GM19351 (cell line): ENCODE results near the gene NR2F2.

Source experiments
- ATAC-seq: cut with Tn5 transposase; IDR thresholded peaks from one replicate; pipeline ENCODE4 v1.9.1; 2021; ENCODE audit warnings: mild to moderate bottlenecking, moderate library complexity; ENCODE audit not compliant: unreplicated experiment

Gene NR2F2

DNA sequence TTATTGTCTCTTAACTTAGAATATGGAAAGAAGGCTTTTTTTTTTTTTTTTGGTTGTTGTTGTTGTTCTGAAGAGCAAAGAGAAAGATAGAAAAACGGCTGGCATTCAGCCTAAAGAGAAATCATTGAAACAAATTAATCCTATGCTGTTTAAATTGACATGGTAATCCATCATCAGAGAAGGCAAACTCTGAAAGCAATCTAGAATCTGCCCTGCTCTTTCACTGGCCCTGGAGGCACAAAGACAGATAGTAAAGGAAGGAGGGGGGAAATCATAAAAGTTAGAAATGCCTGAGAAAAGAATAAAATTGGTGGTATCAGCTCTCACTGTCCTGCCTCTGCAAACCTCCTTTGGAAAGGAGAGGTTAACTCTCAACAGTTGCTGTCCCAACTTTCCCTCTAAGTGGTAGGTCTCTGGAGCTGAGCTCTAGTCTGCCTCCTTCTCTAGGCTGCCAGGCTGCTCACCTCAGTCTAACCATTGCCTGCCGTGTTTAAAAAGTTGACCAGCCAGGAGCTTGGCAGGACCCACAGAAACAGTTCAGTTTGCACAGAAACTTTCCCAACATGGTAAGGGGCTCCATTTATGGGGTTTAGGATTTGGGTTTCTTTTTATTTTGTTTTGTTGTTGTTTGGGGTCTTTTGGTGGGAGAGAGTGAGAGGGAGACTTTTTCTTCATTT lies 13.4 kb upstream of the NR2F2 start:
- ATAC-seq, result no peak

DNA sequence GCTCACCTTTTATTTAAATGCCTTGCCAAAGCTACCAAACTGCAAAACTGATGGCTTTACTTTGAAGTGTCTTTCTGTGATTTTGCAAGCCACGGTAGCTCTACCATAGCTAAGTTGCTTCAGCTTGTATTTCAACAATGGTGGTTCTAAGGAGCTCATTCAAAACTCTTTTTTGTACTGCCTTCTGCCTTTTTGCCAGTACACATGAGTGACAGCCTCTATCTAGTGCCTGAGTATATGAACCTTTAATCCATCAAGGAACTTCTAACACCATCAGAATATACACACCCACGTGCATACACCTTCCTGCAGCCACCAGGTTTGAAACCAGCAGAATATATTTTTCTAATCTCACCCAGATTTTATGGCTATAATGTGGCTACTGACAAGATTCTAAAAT lies 10.4 kb upstream of the NR2F2 start:
- no peak for ATAC-seq

DNA sequence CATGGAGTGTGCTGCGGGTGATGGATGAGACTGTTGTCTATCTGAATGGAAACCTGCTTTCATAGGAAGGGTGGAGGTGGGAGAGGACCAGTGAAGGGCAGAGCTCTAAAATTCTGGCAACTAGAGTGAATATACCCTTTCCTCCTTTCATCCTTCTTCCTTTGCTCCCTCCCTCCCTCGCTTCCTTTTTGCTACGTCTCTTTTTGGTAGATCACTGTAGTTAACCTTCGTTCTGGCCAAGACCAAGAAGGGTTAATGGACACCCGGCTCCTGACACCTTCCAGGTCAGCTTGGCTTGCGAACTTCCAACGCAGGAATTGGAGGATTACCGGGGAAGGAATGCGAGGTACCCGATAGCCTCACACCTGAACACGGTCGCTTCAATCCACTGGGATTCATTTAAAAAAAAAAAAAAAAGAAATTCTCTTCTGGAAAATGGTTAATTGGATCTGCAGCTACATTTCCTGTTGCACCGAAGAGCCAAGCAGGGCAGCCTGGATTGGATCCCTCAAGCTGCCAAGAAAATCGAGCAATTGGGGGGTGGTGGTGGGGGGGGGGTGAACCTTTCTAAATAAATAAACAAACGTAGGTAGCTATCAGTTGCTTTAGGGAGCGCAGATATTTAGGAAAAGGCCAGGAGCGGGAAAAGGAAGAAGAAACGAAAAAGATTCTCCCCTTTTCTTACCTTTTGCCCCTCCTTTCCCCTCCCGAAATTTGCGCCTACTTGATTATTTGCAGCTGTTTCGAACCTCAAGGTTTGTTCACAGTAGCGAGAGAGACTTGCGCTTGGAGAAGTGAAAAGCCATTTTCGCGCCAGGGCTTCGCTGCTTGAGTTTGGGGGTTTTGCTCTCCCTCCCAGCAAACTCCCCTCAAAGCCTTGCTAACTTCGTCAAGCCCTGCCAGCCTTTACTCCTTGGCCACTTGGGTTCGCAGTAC lies 9.5 kb upstream of the NR2F2 start:
- no peak for ATAC-seq

DNA sequence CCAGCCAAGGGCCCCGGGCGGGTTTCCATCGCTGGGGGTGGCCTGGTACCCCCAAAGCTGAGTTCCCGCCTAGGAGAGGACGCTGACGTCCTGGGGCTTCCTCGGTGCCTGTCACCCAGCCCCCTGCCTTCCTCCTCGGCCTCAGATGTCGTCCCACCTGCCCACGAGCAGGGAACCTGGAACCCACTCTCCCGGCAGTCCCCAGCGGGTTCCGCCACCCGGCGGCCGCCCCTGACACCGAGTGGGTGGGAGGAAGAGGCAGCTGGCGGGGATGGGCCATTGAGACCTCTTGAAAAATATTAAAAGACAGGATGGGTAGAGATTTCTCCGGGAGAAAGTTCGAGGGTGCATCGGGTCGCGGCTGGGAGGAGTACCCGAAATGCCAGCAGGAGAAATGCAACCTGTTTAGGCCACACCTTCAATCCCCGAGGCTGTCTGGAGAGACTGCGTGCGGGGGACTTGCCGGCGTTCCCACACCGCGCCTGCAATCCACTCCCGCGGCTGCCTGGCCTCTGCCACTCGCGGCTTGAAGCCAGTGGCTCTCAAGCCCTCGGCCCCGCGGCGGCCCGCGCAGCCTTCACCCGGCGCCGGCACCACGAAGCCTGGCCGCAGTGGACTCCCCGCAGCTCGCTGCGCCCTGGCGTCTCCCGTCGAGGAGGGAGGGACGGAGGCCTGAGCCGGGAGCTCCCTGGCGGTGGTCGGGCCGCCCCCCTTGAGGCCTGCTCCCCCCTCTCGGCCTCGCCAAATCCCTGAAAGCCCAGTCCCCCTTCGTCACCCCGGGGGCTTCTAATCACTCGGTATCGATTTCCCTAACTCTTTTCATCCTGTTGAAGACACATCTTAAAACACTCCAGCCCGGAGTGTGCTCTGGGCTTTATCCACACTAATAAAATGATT lies 8.6 kb upstream of the NR2F2 start:
- no peak for ATAC-seq

DNA sequence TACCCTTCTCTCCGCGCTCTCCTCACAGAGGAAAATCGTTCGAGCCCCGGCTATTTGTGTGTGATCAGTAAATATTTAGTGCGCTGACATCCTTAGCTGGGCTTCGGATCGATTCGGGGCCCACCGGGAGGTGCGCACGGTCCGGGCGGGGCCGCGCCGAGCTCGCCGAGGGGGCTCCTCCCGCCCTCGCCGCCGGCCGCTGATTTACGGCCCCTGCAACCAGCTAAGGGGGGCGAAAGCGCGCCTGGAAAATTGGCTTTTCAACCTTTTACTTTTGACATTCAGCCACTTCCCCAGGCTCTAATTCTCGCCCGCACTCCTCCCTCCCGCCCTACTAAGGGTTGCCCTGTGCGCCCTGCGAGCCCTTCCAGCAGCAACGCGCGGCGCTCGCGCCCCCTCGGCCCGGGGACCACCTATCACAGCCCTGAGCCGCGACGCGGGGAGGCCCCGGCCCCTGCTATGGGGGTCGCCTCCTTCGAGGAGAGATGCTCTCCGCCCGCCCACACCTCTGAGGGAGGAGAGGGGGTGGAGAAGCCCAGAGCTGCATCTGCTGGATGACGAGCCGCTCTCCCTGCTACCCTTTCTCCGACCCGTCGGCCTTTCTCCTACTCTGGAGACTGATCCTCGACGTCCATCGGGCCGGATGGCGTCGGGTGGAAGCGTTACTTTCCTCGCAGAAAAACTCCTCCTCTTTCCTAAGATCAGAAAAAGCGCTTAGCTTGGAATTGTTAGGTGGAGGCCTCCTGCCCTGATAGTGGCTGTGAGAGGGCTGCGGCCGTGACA lies 7.8 kb upstream of the NR2F2 start:
- no peak for ATAC-seq

DNA sequence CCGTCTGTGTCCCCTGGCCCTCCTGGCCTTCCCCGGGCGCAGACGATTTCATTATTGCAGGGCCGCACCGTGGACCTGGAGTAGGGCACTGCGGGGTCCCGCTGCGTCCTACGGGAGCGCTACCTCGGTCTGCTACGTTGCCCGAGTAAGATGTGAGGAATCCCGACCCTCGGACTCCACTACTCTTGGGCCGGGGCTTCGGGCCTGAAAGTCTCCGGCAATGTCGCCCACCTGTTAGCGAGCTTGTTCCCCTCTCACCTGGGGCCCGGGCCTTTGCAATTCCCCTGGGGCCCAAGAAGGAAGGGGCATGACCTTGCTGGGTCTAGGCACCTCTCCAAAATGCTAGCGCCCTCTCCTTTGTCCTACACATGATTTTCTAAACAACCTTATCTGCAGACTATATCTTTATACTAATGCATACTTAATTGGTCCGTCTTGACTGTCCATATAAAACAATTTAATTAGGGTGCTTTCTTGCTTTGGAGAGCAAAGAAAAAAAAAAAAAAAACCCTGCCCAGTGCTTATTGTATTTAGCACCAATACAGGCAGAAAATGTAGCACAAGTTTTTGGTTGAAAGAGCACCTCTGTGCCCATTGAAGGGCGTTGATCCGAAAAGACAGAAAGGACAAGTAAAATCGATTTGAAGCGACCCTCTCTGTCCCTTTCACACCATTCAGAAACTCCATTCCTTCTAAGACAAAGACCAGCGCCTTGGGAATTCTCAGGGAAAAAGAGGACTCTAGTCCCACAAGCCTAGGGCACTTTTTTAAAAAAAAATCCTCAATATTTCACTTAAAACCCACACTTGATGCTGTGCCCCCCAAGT lies 7.0 kb upstream of the NR2F2 start:
- no peak for ATAC-seq

DNA sequence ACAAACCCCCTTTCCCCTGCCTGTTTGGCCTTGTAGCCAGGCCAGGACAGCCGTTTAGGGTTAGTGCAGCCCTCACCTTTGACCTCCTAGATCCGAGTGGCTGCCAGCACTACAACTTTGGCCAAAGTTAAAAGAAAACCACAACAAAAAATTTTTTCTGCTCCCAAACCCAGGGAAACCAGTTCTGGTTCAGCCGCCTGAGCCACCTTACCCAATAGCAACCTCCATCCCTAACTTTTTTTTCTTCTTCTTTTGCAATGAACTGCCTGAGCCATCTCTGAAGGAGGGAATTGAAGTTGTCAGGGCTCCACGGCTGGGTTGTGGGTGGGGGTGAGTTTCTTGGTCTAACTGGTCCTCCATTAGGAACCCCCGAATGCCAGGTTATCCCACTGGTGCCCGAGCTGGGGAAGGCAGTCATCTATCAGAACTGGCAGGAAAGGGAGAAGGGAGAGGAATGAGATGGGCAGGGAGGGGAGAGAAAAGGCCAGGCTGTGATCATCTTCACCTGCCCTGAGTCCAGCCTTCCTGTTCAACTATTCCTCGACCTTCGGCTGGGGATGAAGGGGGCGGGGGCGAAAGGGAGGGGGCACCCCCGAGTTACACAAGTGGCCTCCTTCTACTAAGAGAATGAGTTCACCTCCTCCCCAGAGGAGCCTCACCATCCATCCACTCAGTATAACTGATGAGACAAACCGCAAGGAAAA lies 6.2 kb upstream of the NR2F2 start:
- ATAC-seq, result no peak

DNA sequence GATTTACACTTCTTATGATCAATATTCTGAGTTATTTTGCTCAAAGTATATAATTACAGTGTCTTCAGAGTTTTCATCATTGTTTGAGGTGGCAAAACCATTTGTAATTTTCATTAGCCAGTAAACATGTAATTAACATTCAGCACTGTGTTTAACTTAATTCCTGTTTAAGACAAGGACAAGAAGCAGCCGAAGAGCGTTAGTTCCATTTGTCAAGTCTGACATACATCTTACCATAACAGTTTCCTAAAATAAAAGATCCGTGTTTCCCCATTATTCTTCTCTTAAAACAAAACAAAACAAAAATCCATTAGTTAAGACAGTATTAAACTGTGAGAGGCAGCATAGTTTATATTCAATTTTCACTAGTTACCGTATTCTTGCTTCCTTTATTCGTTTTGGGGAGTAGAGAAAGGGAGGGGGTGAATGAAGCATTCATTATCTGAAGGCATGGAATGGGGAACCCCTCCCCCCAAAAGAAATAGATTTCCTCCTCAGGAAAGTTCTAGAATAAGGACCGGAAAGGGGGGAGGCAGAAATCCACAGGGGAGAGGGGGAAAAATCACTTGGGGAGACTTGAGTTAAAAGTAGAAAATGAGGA lies 5.5 kb upstream of the NR2F2 start:
- no peak for ATAC-seq

DNA sequence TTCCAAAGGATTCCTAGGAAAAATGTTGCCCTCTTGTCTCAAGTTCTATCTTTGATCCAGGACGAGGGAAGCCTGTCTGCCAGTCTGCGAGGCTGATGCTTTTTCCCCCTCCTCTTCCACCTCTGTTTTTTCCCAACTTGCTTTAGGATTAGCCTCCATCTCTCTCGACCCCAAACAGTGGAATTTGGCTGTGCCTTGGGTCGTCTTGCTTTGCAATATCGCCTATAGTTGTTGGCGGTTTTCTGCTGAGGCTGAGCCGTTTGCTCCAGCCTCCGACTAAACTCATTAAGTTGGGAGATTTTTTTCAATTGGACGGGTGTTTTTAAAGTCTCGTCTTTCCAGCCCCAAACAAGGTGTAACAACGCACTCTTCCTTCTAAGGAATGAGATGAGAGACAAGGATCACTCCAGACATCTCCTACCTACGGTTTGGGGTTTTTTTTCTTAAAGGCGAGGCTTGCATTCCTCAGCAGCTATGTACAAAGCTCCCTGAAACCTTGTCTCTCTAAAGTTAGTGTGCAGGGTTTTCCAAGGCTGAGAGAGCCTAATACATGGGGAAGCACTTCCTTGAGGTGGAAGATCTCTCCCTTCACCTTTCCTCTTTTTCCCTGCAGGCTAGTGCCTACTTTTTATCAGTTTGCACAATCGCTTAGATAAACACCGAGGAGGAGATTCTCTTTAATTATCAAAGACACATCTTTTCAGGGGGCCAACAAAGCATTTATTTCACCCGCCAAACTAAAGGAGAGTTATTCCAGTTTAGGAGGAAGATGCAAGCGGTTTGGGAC lies 4.8 kb upstream of the NR2F2 start:
- no peak for ATAC-seq

DNA sequence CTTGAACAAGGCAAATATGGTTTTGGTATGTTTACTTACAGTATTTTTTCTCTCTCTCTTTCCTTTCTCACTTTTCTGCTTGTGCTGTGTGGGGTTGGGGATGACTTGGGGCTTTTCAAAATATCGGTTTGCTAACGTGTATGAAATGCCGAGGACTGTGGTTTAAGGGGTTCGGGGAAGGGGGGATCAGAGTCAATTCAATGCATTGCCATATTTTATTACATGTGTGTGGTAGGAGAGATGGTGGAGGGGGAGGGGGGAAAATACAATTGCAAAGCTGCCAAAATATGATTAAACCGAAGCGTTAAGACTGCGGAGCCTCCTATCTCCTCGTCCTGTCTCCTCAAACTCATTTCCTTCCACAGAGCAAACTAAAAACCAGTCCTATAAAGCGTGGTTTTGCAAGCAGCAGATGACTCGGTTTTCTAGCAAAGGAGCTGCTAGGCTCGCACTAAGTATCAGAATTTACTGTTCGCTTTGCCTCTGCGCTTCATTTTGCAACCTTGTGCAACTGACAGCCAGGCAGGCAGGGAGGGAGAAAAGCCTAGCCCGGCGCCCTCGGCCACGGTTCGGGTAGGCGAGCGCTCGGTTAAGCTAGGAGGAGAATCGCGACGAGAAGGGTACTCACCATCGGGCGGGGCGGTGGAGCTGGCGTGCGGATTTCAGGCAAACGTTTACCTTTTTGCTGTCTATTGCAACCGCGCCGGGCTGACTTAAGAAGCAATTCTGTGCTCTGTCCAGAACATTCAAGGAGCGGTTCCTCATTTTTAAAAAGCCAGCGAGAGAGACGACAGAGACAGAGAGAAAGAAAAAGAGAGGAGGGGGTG lies 4.0 kb upstream of the NR2F2 start:
- no peak for ATAC-seq

DNA sequence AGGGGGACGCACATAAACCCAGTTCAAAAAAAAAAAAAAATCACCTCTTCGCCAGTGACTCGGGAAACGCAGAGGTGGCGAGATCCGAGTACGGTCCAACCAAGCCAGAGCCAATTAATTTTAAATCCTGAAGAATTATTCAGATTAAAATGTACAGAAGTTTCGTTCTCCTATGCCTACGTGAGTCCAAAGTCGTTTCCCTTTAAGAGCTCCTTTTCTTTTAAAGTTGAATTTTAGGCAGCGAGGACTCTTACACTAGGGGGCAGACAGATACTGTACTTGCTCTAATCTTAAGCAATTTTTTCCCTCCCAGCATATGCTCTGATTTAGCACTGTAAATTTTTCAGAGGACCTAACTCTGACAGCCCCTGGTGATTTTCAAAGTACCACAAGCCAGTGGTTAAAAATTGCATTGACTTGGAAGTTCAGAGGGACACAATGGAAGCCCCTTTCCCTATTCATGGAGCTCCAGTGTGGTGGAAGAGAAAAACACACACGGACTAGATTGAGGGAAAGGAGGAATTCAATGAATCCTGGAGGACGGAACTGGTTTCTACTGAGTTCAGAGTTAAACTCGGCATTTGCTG lies 3.3 kb upstream of the NR2F2 start:
- ATAC-seq, result no peak

DNA sequence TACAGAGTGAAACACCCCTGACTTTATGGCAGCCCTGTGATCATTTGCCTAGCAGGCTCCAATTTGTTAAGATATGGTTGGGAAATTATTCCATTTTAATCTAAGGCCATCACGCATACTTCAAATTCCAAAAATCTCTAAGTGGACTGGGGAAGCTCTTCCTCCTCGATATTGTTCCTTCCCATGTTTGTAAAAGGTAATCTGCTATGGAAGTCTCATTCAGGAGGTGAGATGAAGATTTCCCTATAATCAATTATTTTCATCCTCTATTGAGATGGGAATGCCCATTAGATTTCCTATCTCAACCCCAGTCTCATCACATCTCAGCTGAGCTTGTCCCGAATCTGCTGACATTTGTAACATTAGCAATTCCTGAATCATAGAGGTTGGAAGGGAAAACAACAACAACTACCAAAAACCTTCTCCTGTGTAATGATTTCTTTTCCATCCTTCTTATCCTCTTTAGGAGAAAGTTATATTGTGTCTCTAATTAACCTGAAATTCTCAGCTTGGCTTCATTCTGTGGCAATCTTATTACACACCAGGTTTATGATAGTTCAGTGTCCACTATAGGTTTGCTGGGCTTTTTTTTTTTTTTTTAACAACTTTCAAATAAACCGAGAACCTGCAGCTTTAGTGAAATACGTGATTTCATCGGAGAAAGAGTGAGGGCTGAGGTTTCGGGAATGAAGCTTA lies 2.2 kb upstream of the NR2F2 start:
- no peak for ATAC-seq

DNA sequence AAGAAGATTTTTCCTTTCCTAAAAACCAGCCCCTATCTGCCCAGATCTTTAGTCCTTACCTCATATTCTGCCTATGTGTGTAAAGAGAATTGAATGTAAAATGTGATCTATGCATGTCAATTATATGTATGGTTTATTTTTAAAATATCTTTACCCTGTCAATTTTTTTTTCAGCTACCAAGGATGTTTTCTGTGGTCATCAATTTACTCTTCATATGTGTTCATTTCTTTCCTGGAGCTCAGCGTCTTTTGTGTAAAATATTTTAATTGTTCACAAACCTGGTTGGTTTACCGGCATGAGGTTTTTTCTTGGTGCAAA lies 1.7 kb upstream of the NR2F2 start:
- no peak for ATAC-seq

DNA sequence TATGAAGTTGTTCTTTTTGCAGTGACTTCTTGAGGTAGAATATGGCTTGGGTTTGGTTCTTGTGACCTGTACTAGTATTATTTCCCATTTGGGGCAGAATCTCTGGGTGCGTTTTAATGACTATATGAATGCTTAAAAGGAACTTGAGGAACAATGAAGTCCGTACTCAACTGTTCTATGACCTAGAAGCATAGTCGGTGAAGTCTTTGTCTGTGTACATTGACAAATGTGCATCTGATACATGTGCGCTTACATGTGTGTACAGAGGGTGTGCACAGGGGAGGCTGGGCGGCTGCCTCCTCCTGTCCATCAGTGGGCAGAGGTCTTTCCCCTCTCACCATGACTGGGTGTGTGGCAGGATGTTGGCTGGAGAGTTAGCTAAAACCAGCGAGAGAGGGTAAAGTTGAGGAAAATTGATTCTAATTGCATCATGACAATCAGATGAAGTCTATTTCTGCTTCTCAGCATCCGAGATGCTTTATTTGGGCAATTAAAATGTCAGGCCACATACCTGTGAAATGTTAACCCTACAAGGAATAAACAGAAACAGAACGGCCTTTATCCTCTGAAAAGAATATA lies 1.0 kb upstream of the NR2F2 start:
- no peak for ATAC-seq

DNA sequence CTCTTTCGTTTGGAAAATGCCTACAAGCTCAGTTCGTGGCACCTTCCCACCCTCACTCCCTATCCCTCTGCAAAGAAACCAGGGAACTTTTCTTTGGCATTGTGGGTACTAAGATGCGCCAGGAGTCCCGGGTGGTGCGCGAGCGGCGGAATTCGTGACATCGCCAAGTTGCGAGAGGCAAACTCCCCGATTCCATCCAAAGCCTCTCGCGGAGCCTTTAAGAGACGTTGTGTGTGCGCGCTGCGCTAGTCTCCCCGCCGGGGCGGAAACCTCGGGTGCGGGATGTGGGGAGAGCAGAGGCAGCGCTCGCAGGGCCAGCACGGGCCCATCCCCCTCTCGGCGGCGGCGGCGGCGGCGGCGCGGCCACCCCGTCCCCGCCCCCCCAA lies 443 bp upstream of the NR2F2 start:
- no peak for ATAC-seq
